ENCODE measurements around the gene LCN10.
"Not testable (repeated sequence)": the region's sequence is repeated elsewhere in the genome, so short reads cannot be mapped to it uniquely, and the experiment has no call there.

DNA sequence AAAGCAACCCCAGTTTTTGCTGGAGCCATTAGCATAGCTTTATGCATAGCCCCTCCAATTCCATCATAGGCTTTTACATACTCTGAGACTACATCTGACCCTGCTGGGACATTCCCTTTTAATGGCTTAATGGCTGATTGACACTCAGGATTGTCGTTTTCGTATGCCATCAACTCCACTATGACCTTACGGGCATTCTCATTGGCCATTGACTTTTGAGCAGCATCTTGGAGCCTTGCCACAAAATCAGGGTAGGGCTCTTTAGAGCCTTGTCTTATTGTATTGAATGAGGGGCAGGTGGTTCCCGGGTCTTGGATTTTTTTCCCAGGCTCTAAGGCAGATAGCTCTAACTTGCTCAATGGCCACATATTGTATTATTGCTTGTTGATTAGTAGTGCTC lies 44.2 kb upstream of the LCN10 start:
- TF ChIP-seq, protein P1, sequence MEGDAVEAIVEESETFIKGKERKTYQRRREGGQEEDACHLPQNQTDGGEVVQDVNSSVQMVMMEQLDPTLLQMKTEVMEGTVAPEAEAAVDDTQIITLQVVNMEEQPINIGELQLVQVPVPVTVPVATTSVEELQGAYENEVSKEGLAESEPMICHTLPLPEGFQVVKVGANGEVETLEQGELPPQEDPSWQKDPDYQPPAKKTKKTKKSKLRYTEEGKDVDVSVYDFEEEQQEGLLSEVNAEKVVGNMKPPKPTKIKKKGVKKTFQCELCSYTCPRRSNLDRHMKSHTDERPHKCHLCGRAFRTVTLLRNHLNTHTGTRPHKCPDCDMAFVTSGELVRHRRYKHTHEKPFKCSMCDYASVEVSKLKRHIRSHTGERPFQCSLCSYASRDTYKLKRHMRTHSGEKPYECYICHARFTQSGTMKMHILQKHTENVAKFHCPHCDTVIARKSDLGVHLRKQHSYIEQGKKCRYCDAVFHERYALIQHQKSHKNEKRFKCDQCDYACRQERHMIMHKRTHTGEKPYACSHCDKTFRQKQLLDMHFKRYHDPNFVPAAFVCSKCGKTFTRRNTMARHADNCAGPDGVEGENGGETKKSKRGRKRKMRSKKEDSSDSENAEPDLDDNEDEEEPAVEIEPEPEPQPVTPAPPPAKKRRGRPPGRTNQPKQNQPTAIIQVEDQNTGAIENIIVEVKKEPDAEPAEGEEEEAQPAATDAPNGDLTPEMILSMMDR (IDR thresholded peaks at IDR 0.05) = not testable (repeated sequence)
- TF ChIP-seq EP300, POLR2A (IDR thresholded peaks at IDR 0.05): not testable (repeated sequence)
